ENCODE results near the gene RC3H1.

GRCh38 chr1:174039027-174039426 lies 16.9 kb upstream of the RC3H1 start:
- TF ChIP-seq CTCF (IDR thresholded peaks at IDR 0.05; ENCODE audit: low read length) (no peak), EZH2 (optimal IDR thresholded peaks at IDR 0.05; ENCODE audit: low read depth, low read length) (no peak)

All from MM.1S (cell line).